GM12878 (cell line): ENCODE results near the gene KIF5C. TPM values are rescaled to one million over a fixed set of nuclear protein-coding genes. Genes with fewer than 3 reads are reported as not detected.

Experiments
- ATAC-seq: fragments of 200-7000 bp; cut with Tn5 transposase; 3 replicates; pipeline ENCODE4 v1.9.1; 2020; ENCODE audit warnings: mild to moderate bottlenecking, moderate library complexity
- BruUV-seq: library from RNA; stranded (reverse); fragments of 400-500 nt; replicated peaks from 2 replicates; lab custom pipeline; 2021; lab: Mats Ljungman, UMichigan
- CTCF ChIA-PET: fragments of 300-600 bp; sonication (Branson Sonifier 250); formaldehyde crosslinking; extraction: SDS; loops from one replicate; lab custom pipeline; 2021; ENCODE audit warnings: inconsistent platforms; lab: Yijun Ruan, JAX
- POLR2A ChIA-PET: fragments of 350-600 bp; formaldehyde crosslinking; extraction: SDS; loops from one replicate; lab custom pipeline; 2021; ENCODE audit warnings: inconsistent platforms; lab: Charles Lee
- RAD21 ChIA-PET: fragments of 300-600 bp; sonication (Branson Sonifier 250); formaldehyde crosslinking; loops from one replicate; lab custom pipeline; 2023; ENCODE audit warnings: antibody characterized with exemption; ENCODE audit not compliant: unreplicated experiment; lab: Charles Lee
- SMC1A ChIA-PET: fragments of 300-600 bp; sonication (Branson Sonifier 250); formaldehyde crosslinking; loops from one replicate; lab custom pipeline; 2023; ENCODE audit not compliant: unreplicated experiment, uncharacterized antibody; lab: Charles Lee
- DNase-seq: peaks from one replicate; pipeline ENCODE4 v3.0.0-alpha.2; 2011; ENCODE audit warnings: low read depth, low spot score
- FAIRE-seq: peaks from 3 replicates; lab custom pipeline; 2011; peaks lifted over from hg19 to GRCh38; lab: Jason Lieb, UNC
- H2AFZ ChIP-seq: 2 replicates; pipeline ENCODE4 v1.6.0; 2011; ENCODE audit warnings: low read depth, low read length, control low read depth; ENCODE audit not compliant: control insufficient read depth
- H3K27ac ChIP-seq: 2 replicates; pipeline ENCODE4 v1.5.1; 2011; ENCODE audit warnings: control low read depth; ENCODE audit not compliant: control insufficient read depth, insufficient read depth
- H3K27me3 ChIP-seq, 2 experiments: replicated peaks in 1 of 2; 2 replicates each; pipeline versions ENCODE4 v1.6.0 to v1.6.1; 2011; ENCODE audit warnings: low read length in 1 of 2; ENCODE audit not compliant: control insufficient read depth in 2 of 2, insufficient read depth in 2 of 2
- H3K36me3 ChIP-seq, 2 experiments: 2 replicates each; pipeline ENCODE4 v1.5.1; 2011; ENCODE audit warnings: low read length in 1 of 2; ENCODE audit not compliant: control insufficient read depth in 2 of 2, insufficient read depth in 2 of 2
- H3K4me1 ChIP-seq: 2 replicates; pipeline ENCODE4 v1.6.1; 2011; ENCODE audit warnings: mild to moderate bottlenecking, low read length, moderate library complexity, mixed read lengths; ENCODE audit not compliant: control insufficient read depth, insufficient read depth
- H3K4me2 ChIP-seq: 2 replicates; pipeline ENCODE4 v1.6.0; 2011; ENCODE audit warnings: control low read depth; ENCODE audit not compliant: control insufficient read depth, insufficient read depth
- H3K4me3 ChIP-seq: fragments of 200-600 bp; sonication (generic); 2 replicates; pipeline ENCODE4 v1.5.1; 2016
- H3K79me2 ChIP-seq: 2 replicates; pipeline ENCODE4 v1.6.0; 2011; ENCODE audit warnings: low read length; ENCODE audit not compliant: control insufficient read depth, insufficient read depth
- H3K9ac ChIP-seq: 2 replicates; pipeline ENCODE4 v1.8.0; 2011; ENCODE audit warnings: low read length, control low read depth, mixed read lengths; ENCODE audit not compliant: control insufficient read depth, insufficient read depth
- H3K9me3 ChIP-seq: replicated peaks from 3 replicates; pipeline ENCODE4 v1.5.1; 2011; ENCODE audit warnings: mild to moderate bottlenecking, low read length; ENCODE audit not compliant: control insufficient read depth, insufficient read depth
- H4K20me1 ChIP-seq: 2 replicates; pipeline ENCODE4 v1.6.0; 2011; ENCODE audit not compliant: control insufficient read depth, insufficient read depth
- CHD1 ChIP-seq: IDR thresholded peaks from 2 replicates; pipeline ENCODE4 v1.6.1; 2012; ENCODE audit warnings: low read depth, low read length, improper control_type of control experiment
- CHD2 ChIP-seq: IDR thresholded peaks from 2 replicates; pipeline ENCODE4 v1.6.1; 2011; ENCODE audit warnings: low read depth, low read length, improper control_type of control experiment, borderline replicate concordance
- CHD4 ChIP-seq: fragments of 200-600 bp; sonication (generic); IDR thresholded peaks from 2 replicates; pipeline ENCODE4 v1.6.1; 2016; ENCODE audit warnings: mild to moderate bottlenecking
- HDAC6 ChIP-seq: fragments of 200-600 bp; sonication (generic); IDR thresholded peaks from one replicate; pipeline ENCODE4 v1.8.0; 2017; ENCODE audit warnings: antibody characterized with exemption; ENCODE audit not compliant: unreplicated experiment
- HDGF ChIP-seq: fragments of 450-650 bp; IDR thresholded peaks from 2 replicates; pipeline ENCODE4 v1.6.1; 2016; ENCODE audit warnings: antibody characterized with exemption
- IKZF1 ChIP-seq: fragments of 450-650 bp; conservative IDR thresholded peaks from 2 replicates; pipeline ENCODE4 v1.6.1; 2017; ENCODE audit warnings: antibody characterized with exemption, mild to moderate bottlenecking
- JUNB ChIP-seq: IDR thresholded peaks from 2 replicates; pipeline ENCODE4 v1.6.1; 2016; ENCODE audit warnings: antibody characterized with exemption, mild to moderate bottlenecking
- LARP7 ChIP-seq: fragments of 450-650 bp; IDR thresholded peaks from 2 replicates; pipeline ENCODE4 v1.6.1; 2017; ENCODE audit warnings: mild to moderate bottlenecking
- MEF2B ChIP-seq: fragments of 450-650 bp; IDR thresholded peaks from 2 replicates; pipeline ENCODE4 v1.6.1; 2018; ENCODE audit warnings: mild to moderate bottlenecking, moderate library complexity; ENCODE audit not compliant: partially characterized antibody, poor library complexity, severe bottlenecking
- NFXL1 ChIP-seq: fragments of 450-650 bp; IDR thresholded peaks from 2 replicates; pipeline ENCODE4 v1.6.1; 2017; ENCODE audit warnings: antibody characterized with exemption, mild to moderate bottlenecking, borderline replicate concordance
- POU2F2 ChIP-seq: IDR thresholded peaks from 3 replicates; pipeline ENCODE4 v1.6.1; 2011; ENCODE audit warnings: low read depth, mild to moderate bottlenecking, low read length, borderline replicate concordance
- STAT1 ChIP-seq: fragments of 450-650 bp; conservative IDR thresholded peaks from 2 replicates; pipeline ENCODE4 v1.6.1; 2014; ENCODE audit warnings: antibody characterized with exemption, mild to moderate bottlenecking
- WGBS: methylation state at CpG from one replicate; pipeline ENCODE4 v1.1.6; 2016; ENCODE audit warnings: low lambda C conversion rate; ENCODE audit not compliant: insufficient replicate concordance, insufficient coverage; ENCODE audit errors: missing lambda C conversion rate; 5-methylcytosine and 5-hydroxymethylcytosine counted together
- in situ Hi-C: fragments of 300-500 bp; cut with MboI; formaldehyde crosslinking; loops from 9 replicates; pipeline ENCODE4 v1.14.3; 2018; ENCODE audit warnings: mixed read lengths
- intact Hi-C: fragments of 100-400 bp; cut with micrococcal nuclease; formaldehyde crosslinking; loops from one replicate; pipeline ENCODE4 v1.14.2; 2022; ENCODE audit not compliant: unreplicated experiment
- polyA plus RNA-seq, 11 experiments: library from polyadenylated mRNA; depleted of rRNA in 4 of 11; unstranded in 6 of 11; stranded (reverse) in 5 of 11; fragments of >200 nt; fragmentation: Nextera tagmentation in 4 of 11; fragmentation: Illumina TruSeq in 1 of 11; extraction: Ambion mirVana in 4 of 11; extraction: Trizol in 1 of 11; gene quantifications; 1 replicate in 1 of 11; 2 replicates in 10 of 11; pipeline versions ENCODE4 v1.2.1 to v1.2.3, GENCODE V29; 2011 to 2016; ENCODE audit warnings: inconsistent platforms in 2 of 11, missing spikeins in 2 of 11, low read depth in 1 of 11
- total RNA-seq, 4 experiments: library from RNA; depleted of rRNA in 3 of 4; stranded (reverse); fragments of >200 nt in 3 of 4; fragmentation: Illumina TruSeq in 1 of 4; extraction: Trizol in 1 of 4; gene quantifications; 2 replicates each; pipeline versions ENCODE4 v1.2.1 to v1.2.3, GENCODE V29; 2013 to 2021

Gene KIF5C
- total and polyA plus RNA-seq, 10 of the 15 experiments (the other 5 are each of a cell fraction or from before 2014, with no cell fraction given), result 0.08 to 0.49 (median 0.24) TPM

DNA sequence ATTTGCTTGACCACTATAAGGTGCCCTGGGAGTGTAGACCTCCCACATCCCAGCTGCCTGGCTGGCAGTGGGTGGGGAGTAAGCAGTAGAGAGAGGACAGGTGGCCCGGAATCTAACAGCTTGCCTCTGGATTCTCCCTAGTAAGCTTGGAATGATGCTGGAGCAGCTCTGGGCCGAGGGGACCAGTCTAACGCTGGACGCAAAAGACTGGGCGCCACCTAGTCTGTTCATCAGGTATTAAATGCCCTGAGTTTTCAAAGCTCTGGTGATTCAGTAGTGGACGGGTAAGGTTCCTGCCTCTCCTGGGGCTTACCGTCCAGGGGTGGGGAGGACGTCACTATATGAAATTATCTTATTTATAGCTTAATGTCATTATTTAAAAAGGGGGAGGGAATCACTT lies 162.8 kb downstream of the KIF5C start:
- TF ChIP-seq STAT1 (no peak), JUNB (no peak), HDGF (no peak)
- Histone ChIP-seq H4K20me1 (no peaks in the 10 kb centered on the region), H3K27ac (no peak overlapping the region), H3K9ac (peak overlapping the region; percentile 61; the same call in 1 of the 2 replicates), H3K4me2 (peak overlapping the region; percentile 75; the same call in 1 of the 2 replicates), H2AFZ (no peak overlapping the region; the same call in 1 of the 2 replicates), H3K27me3 (no peaks in the 10 kb centered on the region), H3K4me3 (peak overlapping the region; percentile 66; the same call in 1 of the 2 replicates), H3K79me2 (peaks cover 8% of the 10 kb centered on the region), H3K9me3 (no peaks in the 10 kb centered on the region), H3K36me3 (no peaks in the 10 kb centered on the region), H3K4me1 (peaks cover 17% of the 10 kb centered on the region)
- intact Hi-C loops (loop anchor here (2.0 kb wide), 1 partner anchor 17 kb away; no protein-coding TSS in a partner anchor), in situ Hi-C loops (no loop called here)
- no TSS peak for BruUV-seq
- SMC1A ChIA-PET, result interaction anchor here (1.5 to 16.5 kb wide), 2 partner anchors 10 to 18 kb away, joined by 3 to 327 read pairs; no protein-coding TSS in a partner anchor
- FAIRE-seq (no peak), ATAC-seq (no peak), DNase-seq (no peak)
- RAD21 ChIA-PET, result interaction anchor here (0.6 to 3.2 kb wide), 5 partner anchors 16 to 524 kb away, joined by 3 to 31 read pairs (median 5); no protein-coding TSS in a partner anchor
- CTCF ChIA-PET, result interaction anchor here (0.6 to 18.0 kb wide), 4 partner anchors 9 to 523 kb away, joined by 3 to 508 read pairs (median 4); no protein-coding TSS in a partner anchor
- WGBS, result 29% methylated on average over 8 of the region's 8 CpGs
- POLR2A ChIA-PET, result interaction anchor here (0.6 kb wide), 2 partner anchors 20 to 493 kb away, joined by 3 read pairs; no protein-coding TSS in a partner anchor

DNA sequence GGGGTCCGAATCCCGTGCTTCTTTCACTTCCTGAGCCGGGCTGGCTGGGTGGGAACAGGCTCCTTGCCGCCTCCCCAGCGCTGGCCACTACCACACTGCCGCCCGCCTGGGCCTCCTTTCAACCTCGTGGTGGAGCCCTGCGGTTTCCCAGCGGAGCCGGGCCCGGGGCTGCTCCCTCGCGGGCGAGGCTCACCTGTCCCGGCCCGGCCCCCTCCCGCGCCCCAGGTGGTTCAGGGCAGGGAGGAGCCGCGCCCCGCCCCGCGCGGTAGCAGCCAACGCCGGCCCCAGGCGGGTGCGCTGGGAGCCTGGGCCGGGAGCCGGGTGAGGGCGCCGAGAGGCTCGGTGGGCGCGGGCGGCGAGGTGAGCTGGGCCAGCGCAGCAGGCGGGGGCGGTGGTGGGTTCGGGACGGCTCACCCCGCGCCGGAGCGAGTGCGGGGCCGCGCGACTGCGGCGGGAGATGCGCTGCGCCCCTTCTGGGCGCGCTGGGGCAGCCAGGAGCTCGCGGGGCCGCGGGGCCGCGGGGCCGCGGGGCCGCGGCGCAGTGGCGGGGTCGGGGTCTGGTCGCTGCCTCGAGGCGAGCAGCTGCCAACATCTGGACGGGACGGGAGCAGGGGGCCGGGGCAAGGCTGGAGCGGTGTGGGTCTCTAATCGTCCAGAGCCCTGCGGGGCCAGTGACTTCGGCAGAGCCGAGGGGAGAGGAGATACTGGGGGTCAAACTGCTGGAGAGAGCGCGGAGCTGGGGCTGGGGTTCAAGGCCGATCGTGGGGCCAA lies 163.6 kb downstream of the KIF5C start, which contains the start of gene LYPD6B:
TSS of gene LYPD6B (plus strand) at position 258 of the 771 bp plus-strand sequence. CDS start 92,250 bp downstream, outside the sequence.
- peak within 1 kb of the TSS; percentile 53 for H2AFZ ChIP-seq
- H3K4me3 ChIP-seq, result peak within 1 kb of the TSS; percentile 66
- WGBS, result 6% methylated on average over 44 of the region's 85 CpGs
- ChIA-PET SMC1A (interaction anchor here (1.1 to 16.5 kb wide), 3 partner anchors 9 to 19 kb away, joined by 3 to 327 read pairs (median 3); no protein-coding TSS in a partner anchor), POLR2A (interaction anchor here (0.6 kb wide), 1 partner anchor 494 kb away, joined by 3 read pairs; no protein-coding TSS in a partner anchor), RAD21 (interaction anchor here (0.8 to 3.2 kb wide), 4 partner anchors 17 to 523 kb away, joined by 3 to 31 read pairs (median 8); no protein-coding TSS in a partner anchor), CTCF (interaction anchor here (1.3 to 18.0 kb wide), 5 partner anchors 9 to 523 kb away, joined by 3 to 508 read pairs (median 5); no protein-coding TSS in a partner anchor)
- H3K79me2 ChIP-seq, result peaks cover 8% of the 10 kb centered on the region
- FAIRE-seq (no peak), ATAC-seq (peak; percentile 70), DNase-seq (no peak)
- H3K4me1 ChIP-seq, result peaks cover 17% of the 10 kb centered on the region
- no TSS peak for BruUV-seq
- intact Hi-C loops (loop anchor here (2.0 kb wide), 1 partner anchor 18 kb away; no protein-coding TSS in a partner anchor), in situ Hi-C loops (no loop called here)
- H4K20me1 ChIP-seq, result no peaks in the 10 kb centered on the region
- peak within 1 kb of the TSS; percentile 48 for H3K27ac ChIP-seq
- no peaks in the 10 kb centered on the region for H3K27me3 ChIP-seq
- no peaks in the 10 kb centered on the region for H3K9me3 ChIP-seq
- H3K36me3 ChIP-seq, result no peaks in the 10 kb centered on the region
- H3K9ac ChIP-seq, result peak within 1 kb of the TSS; percentile 61
- peak within 1 kb of the TSS; percentile 75 for H3K4me2 ChIP-seq
- TF ChIP-seq IKZF1 (0 out of 2 replicates have a peak, but pooled peaks have one; percentile 32), STAT1 (no peak), MEF2B (no peak), NFXL1 (no peak), CHD4 (no peak), CHD2 (no peak), POU2F2 (no peak), CHD1 (no peak), LARP7 (0 out of 2 replicates have a peak, but pooled peaks have one; percentile 25), HDAC6 (peak; percentile 59)
